NK-92 (cell line): ENCODE data around the gene KIF3B.
"Not testable (repeated sequence)": the region's sequence is repeated elsewhere in the genome, so short reads cannot be mapped to it uniquely, and the experiment has no call there.

Source experiments
- DNase-seq: peaks from one replicate; lab custom pipeline; 2025; ENCODE audit not compliant: unreplicated experiment; lab: John Stamatoyannopoulos, UW

KIF3B gene

DNA sequence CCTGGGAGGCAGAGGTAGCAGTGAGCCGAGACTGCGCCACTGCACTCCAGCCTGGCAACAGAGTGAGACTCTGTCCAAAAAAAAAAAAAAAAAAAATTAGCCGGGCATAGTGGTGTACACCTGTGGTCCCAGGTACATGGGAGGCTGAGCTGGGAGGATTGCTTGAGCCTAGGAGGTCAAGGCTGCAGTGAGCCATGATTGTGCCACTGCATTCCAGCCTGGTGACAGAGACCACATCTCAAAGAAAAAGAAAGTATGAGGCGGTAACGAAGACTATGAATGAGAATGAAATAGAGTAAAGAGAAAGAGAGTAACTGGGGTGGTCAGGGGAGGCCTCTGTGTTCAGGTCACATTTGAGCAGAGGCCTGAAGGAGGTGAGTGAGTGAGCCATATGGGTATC is 31.2 kb upstream of the KIF3B start:
- not testable (repeated sequence) for DNase-seq

DNA sequence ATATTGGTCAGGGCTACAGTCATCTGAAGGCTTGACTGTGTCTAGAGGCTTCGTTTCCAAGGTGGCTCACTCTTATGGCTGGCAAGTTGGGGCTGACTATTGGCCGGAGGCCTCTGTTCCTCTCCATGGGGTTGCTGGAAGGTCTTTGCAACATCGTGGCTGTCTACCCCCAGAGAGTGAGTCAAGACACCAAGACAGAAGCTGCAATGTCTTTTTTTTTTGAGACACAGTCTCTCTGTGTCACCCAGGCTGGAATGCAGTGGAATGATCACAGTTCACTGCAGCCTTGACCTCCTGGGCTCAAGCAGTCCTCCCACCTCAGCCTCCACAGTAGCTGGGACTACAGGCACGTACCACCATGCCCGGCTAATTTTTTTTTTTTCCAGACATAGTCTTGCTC is 29.4 kb upstream of the KIF3B start:
- no peak for DNase-seq

DNA sequence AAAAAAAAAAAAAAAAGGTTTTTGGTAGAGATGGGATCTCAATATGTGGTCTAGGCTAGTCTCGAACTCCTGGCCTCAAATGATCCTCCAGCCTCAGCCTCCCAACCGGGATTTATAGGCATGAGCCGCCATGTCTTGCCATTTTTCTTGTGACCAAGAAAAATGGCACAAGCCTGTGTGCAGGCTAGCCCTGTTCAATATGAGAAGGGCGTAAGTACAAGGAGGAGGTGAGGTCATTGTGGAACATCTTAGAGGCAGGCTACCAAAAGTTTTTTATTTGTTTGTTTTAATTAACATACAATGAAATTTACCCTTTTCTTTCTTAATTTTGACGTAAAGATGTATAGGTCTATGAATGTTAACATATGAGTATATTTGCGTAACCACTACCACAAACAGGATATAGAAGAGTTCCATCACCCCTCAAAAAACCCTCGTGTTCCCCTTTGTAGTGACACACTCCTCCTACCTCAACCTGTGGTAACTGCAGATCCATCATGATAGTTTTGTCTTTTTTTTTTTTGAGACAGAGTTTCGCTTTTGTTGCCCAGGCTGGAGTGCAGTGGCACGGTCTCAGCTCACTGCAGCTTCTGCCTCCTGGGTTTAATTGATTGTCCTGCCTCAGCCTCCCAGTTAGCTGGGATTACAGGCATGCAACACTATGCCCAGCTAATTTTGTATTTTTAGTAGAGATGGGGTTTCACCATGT is 28.3 kb upstream of the KIF3B start:
- DNase-seq = no peak

DNA sequence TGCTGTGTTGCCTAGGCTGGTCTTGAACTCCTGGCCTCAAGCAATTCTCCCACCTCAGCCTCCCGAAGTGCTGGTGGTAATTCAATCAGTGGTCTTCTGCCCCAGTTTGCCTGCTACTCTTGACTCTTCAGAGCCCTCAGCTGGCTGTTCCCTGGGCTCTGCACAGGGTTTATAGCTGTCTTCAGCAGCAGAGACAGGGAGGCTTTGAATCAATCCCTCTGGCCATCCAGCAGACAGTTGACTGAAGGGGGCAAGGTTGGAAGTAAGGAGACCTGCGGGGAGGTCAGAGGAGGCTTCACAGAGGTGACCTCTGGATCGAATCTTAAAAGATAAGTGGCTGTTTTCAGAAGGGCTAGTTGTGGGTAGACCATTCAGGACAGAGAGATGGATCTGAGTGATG is 26.0 kb upstream of the KIF3B start:
- no peak for DNase-seq

DNA sequence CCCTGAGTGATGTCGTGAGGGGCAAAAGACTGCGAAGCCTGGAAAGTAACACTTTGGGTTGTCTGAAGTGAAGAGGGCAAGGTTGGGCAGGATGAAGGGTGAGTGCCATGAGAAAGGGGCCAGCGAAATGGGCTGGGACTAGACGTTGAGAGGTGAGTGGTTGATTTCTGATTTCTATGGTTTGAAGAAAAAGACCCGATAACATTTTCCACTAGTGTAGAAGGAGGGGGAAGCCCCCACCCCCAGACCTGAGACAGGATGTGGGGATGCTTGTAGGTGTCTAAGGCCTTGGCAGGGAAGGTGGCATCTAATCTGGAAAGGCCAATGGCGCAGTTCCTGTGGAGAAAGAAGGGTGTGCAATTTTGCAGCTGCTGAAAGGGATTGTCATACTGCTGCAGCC is 25.3 kb upstream of the KIF3B start:
- no peak for DNase-seq

DNA sequence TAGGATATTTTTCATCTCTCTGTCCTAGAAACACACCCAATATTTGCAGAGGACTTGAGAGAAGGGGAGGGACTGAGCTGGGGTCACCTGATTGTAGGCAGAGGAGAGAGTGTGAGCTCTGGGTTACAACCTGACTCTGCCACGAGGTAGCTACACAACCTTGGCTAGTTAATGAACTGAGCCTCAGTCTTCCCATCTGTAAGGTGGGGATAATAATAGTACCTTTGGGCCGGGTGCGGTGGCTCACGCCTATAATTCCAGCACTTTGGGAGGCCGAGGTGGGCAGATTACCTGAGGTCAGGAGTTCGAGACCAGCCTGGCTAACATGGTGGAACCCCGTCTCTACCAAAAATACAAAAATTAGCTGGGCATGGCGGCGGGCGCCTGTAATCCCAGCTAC is 16.5 kb upstream of the KIF3B start:
- DNase-seq = not testable (repeated sequence)

DNA sequence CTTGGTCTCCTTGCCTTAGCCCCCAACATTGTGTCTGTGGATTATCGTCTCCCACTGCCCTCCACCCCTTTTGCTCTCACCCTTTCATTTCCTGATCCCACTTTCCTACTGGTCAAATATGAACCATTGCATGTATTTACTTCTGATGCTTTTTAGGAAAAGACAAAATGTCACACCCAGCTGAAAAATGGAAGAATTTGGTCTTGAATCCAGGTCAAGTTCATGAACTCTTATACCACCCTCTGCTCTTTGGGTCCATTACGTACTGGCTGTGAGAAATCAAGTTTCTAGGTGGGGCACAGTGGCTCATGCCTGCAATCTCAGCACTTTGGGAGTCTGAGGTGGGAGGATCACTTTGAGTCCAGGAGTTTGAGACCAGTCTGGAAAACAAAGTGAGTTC is 15.8 kb upstream of the KIF3B start:
- DNase-seq = no peak

DNA sequence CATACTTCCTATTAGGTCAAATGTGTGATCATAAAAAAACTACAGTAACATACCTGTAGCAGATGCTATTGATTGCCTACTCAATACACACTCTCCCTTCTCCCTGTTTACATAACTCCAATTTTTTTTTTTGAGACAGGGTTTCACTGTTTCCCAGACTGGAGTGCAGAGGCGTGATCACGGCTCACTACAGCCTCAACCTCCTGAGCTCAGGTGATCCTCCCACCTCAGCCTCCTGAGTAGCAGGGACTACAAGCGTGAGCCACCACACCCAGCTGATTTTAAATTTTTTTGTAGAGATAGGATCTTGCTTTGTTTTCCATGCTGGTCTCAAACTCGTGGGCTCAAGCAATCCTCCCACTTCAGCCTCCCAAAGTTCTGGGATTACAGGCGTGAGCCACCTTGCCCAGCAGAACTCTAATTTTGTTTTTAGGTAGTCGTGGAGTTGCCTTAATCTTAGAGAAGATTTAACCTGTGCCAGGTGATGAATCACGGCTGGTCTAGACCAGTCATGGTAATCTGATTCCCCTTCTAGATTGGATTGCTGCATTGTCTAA is 14.0 kb upstream of the KIF3B start:
- no peak for DNase-seq

DNA sequence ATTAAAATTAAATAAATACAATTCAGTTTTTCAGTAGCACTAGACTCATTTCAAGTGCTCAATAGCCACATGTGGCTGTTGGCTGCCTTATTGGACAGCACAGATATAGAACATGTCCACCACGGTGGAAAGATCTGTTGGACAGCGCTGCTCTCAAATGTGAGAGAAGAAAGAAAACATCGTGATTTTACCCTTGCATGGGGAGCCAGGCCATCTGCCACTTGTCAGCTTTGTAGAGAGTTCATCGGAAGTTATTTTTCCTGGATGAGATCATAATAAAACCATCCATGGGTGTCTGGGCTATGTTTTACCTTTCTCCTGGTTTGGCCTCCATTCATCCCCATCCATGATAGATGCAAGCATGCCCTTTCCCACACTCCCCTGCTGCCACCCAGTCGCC is 5.8 kb upstream of the KIF3B start:
- DNase-seq = no peak

DNA sequence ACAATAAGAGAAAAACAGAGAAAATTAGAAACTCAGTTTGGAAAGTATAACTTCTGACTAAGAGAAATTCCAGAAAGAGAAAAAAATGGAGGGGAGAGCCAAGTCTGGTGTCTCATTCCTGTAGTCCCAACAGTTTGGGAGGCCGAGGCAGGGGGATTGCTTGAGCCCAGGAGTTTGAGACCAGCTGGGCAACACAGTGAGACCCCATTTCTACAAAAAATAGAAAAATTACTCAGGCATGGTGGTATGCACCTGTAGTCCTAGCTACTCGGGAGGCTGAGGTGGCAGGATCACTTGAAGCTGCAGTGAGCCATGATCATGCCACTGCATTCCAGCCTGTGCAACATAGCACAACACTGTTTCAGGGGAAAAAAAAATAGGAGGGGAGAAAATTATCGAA is 3.1 kb upstream of the KIF3B start:
- DNase-seq = no peak

DNA sequence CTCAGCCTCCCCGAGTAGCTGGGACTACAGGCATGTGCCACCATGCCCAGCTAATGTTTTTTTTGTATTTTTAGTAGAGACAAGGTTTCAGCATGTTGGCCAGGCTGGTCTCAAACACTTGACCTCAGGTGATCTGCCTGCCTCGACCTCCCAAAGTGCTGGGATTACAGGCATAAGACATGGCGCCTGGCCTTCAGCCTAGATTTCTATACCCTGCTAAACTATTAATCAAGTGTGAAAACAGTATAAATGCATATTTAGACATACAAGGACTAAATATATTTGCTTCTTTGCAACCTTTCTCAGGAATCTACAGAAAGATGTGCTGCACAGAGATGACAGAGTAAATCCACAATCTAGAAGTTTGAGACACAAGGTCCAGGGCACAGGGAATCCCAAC is 2.3 kb upstream of the KIF3B start:
- DNase-seq = not testable (repeated sequence)

DNA sequence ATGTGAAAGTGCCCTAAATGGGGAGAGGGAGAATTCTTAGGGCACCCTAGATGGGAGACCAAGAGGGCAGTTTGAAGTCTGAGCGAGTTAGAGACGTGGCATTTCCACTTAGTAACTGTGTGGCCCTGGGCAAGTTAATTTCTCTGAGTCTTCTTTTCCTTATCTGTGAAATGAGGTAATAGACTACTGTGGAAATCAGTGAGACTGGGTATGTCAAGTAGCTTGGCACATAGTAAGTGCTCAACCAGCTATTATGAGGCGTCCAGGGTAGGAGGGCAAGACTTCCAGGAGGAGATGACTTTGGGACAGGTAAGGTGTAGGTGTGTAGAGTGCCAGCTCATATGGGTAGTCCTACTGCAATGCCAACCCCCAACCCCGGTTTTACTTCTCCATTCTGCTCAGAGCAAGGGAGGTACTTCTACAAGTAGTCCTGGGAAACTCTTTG is 770 bp downstream of the KIF3B start:
- no peak for DNase-seq

DNA sequence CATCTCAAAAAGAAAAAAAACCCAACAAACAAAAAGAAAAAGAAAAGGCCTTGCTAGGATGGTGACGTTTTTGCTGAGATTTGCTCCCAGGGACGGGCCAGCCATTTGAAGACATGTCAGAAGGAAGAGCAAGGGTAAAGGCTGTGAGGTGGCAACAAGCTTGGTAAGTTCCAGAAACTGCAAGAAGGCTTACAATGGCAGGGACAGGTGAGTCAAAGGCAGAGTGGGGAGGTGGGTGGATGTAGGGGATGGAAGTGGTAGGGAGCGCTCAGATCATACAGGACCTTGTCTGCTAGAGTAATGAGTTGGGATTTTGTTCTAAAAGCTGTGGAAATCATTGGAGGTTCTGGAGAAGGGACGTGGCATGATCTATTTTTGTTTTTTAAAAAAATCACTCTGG is 4.3 kb downstream of the KIF3B start:
- no peak for DNase-seq

DNA sequence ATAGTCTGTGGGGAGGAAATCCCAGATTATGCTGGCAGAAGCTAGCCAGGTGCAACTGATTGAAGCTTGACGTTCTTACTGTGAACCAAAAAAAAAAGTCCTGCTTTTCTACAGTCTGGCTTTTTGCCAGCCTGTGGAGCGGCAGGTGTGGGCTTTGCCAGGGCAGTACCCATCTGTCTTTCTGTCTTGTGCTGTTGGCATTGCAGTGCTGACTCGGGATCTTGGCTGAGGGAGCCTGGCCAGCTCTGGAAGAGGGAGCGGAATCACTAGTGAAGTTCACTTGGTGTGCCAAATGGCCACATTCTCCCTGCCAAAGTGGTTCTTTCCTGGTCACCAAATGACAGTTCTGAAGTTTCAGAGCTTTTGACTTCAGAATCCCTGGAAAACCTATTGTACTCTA is 5.0 kb downstream of the KIF3B start:
- DNase-seq = no peak

DNA sequence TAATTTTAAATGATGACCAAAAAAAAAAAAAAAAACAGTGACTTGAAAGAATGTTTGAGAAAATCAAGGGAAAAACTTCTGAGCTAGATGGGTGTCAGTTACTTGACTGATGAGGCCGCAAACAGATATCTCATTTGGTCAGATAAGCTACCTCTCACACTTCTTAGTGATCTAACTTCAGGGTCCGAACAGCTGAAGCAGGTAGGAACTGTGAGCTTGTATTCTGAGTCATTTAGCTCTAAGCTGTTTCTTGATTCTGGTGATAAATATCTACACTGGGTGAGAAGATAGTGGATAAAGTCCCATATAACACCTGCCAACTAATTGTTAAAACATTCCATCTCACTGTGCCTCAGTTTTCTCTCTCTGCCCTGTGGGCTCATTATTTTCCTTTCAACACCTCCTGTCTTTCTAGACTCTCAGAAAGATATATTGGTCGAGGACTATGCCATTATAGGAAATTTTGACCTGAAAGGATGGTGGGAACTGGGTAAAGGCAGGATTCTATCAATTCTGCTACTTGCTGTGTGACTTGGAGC is 7.7 kb downstream of the KIF3B start:
- no peak for DNase-seq

DNA sequence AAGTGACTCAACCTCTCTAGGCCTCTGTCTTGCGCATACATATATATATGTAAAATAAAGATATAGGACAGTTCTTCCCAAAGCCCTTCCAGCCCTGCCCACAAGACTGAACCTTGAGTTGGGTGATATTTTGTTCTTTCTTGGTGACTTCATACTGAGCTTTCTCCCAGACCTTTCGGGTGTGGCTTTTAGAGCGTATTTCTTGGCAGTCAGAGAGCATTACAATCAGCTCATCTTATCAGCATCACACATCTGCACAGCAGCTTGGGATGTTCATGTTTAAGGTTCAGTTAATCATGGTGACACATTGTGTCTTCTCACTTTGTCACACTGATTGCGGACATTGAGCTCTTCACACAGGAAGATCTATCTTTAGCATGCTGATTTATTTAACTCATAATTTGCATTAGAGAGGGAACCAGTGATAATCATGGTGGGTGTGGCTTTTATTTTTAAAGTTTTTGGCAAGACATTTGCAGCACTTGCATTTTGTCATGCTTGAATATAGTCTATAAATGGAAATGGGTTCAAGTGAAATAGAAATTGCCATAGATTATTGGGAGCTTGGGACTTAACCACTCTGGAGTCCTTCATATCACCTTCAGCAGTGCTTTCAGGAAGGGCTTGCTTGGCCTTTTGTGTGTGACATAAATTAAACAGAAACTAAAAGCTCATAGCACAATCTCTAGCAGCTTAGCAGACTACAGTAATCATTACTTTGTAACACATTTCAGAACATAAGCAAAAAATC is 8.3 kb downstream of the KIF3B start:
- no peak for DNase-seq

DNA sequence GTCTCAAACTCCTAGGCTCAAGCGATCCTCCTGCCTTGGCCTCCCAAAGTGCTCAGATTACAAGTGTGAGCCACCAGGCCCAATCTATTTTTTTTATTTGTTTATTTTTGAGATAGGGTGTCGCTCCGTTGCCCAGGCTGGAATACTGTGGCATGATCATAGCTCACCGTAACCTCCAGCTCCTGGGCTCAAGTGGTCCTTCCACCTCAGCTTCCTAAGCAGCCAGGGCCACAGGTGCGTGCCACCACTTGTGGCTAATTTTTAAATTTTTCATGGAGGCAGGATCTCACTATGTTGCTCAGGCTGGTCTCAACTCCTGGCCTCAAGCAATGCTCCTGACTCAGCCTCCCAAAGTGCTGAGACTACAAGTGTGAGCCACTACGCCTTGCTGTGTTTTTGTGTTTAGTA is 9.8 kb downstream of the KIF3B start:
- DNase-seq = no peak

DNA sequence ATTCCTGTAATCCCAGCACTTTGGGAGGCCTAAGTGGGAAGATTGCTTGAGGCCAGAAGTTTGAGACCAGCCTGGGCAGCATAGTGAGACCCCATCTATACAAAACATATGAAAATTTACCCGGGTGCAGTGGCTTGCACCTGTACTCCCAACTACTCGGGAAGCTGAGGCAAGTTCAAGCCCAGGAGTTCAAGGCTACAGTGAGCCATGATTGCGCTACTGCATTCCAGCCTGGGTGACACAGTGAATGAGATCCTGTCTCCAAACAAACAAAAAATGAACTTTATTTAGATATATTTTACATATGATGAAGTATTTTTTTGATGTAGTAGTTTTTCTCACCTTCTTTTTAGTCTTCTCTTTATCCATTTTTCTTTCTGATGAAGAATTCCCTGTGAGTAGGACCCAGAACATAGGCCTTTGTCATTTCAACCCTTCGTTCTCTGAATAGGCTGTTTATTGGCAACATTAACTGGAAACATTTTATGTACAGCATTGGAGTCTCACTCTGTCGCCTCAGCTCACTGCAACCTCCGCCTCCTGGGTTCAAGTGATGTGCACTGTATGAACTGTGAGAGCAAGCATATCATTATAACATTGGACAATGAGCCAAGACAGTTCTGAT is 10.9 kb downstream of the KIF3B start:
- no peak for DNase-seq

DNA sequence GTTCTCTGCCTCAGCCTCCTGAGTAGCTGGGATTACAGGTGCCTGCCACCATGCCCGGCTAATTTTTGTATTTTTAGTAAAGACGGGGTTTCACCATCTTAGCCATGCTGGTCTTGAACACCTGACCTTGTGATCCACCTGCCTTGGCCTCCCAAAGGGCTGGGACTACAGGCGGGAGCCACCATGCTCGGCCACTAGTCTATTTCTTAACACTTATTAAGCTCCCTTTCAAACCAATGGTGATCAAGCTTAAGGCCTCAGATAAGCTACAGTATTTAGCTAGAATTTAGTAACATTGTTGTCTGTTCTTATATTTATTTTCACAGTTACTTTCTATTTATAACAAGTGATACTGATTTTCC is 11.8 kb downstream of the KIF3B start:
- not testable (repeated sequence) for DNase-seq

DNA sequence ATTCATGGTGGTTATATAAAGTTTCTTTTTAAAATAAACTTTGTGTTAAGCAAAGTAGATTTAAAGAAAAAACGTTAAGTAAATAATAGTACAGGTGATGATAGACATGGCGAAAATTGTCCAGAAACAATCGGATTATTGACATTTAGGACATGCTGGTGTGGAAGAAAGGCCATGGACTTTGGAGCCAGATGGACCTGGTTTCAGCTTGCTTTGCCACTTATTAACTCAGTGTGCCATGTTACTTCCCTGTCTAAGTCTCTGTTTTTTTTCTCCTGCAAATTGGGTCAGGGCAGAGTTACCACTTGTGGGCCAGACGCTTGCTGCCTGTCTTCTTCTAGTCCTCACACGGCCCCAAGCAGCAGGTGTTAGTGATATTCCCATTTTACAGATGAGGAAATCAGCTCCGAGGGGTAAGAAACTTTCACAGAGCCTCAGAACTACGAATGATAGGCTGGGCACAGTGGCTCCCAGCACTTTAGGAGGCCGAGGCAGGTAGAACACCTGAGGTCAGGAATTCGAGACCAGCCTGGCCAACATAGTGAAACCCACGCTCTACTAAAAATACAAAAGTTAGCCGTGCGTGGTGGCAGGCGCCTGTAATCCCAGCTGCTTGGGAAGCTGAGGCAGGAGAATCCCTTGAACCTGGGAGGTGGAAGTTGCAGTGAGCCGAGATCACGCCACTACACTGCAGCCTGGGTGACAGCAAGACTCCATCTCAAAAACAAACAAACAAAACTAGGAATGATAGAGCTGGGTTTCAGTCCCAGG is 12.4 kb downstream of the KIF3B start:
- no peak for DNase-seq

DNA sequence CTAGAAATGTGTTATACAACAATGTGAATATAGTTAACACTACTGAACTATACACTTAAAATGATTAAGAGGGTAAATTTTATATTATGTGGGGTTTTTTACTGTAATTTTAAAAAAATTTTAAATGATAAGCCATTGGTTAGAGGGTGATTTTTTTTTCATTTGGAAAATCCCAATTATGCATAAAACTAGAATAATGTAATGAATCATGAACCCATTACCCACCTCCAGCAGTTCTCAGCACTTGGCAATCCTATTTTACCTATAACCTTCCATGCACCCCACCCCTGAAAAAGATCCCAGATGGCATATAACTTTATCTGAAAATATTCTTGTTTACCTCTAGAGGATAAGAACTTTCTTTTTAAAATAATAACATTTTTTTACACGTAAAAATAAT is 13.7 kb downstream of the KIF3B start:
- DNase-seq = no peak
